Nephron (organoid): Measurements from ENCODE around the gene GPC3.

ENCODE experiments used
- H3K27ac Mint-ChIP-seq, 3 experiments: 2 replicates each; pipeline ENCODE4 v1.8.0; 2020; ENCODE audit warnings: mixed read lengths in 3 of 3, mild to moderate bottlenecking in 2 of 3, moderate library complexity in 1 of 3
- H3K27me3 Mint-ChIP-seq: 2 replicates; pipeline ENCODE4 v1.8.0; 2021; ENCODE audit warnings: low read depth, mild to moderate bottlenecking, moderate library complexity, mixed read lengths
- H3K36me3 Mint-ChIP-seq: 2 replicates; pipeline ENCODE4 v1.8.0; 2020; ENCODE audit warnings: low read depth, mixed read lengths
- H3K4me1 Mint-ChIP-seq: 2 replicates; pipeline ENCODE4 v1.8.0; 2020; ENCODE audit warnings: mixed read lengths
- H3K4me3 Mint-ChIP-seq, 3 experiments: 2 replicates each; pipeline ENCODE4 v1.8.0; 2020; ENCODE audit warnings: mild to moderate bottlenecking in 3 of 3, mixed read lengths in 3 of 3, moderate library complexity in 2 of 3
- H3K9me3 Mint-ChIP-seq: 2 replicates; pipeline ENCODE4 v1.8.0; 2020; ENCODE audit warnings: mixed read lengths
- CTCF ChIP-seq, 3 experiments: fragments of 200-600 bp; sonication (generic); IDR thresholded peaks; one replicate each; pipeline ENCODE4 v1.5.0; 2021; ENCODE audit warnings: antibody characterized with exemption in 3 of 3; ENCODE audit not compliant: unreplicated experiment in 3 of 3

GPC3 gene

GRCh38 chrX:133677123-133678063 lies 308.0 kb downstream of the GPC3 start:
- no peak overlapping the region for H3K4me3 Mint-ChIP-seq
- peaks cover 21% of the 10 kb centered on the region for H3K4me1 Mint-ChIP-seq
- peaks cover 16% of the 10 kb centered on the region for H3K36me3 Mint-ChIP-seq
- TF ChIP-seq CTCF (IDR thresholded peaks at IDR 0.05; ENCODE audit: unreplicated experiment in 3 of 3) = no peak
- H3K27ac Mint-ChIP-seq = peak overlapping the region; percentile 90 to 94 (median 90)
- H3K27me3 Mint-ChIP-seq = peaks cover 3% of the 10 kb centered on the region
- no peaks in the 10 kb centered on the region for H3K9me3 Mint-ChIP-seq

DNA sequence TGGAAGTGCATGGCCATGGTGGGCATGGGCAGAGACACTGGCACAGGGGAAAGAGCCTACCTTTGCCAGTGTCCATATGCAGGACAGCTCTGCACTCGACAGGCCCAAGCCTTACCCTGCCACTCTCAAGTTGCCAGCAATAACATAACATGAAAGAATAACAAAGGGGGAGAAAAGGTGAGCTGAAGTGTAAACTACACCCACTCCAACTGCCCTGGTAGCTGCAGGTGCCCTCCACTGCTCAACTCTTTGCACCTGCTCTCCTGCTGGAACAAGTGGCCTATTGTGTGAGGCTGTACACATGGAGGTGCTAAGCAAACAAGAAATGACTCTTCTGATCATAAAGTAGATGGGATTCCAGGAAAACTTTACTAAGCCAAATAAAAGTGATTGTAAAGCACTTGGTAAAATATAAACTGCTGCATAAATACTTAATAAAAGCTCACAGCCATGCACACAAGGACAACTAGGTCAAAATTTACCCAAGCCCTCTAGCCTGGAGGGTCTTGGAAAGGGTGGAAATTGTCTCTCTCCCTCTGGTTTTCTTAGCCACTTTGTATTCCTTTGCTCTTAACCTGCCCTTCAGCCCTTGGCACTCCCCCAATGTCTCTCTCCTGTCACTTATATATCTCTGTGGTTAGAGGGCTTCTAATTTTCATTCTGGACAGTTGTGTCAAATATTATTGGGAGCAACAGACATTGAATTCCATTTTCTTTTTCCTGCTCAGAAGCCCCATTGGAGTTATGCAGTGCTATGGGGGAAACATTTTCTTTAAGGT lies 308.9 kb downstream of the GPC3 start:
- TF ChIP-seq CTCF (IDR thresholded peaks at IDR 0.05; ENCODE audit: unreplicated experiment in 3 of 3) = no peak
- H3K4me3 Mint-ChIP-seq = no peak overlapping the region
- H3K4me1 Mint-ChIP-seq = peaks cover 26% of the 10 kb centered on the region

DNA sequence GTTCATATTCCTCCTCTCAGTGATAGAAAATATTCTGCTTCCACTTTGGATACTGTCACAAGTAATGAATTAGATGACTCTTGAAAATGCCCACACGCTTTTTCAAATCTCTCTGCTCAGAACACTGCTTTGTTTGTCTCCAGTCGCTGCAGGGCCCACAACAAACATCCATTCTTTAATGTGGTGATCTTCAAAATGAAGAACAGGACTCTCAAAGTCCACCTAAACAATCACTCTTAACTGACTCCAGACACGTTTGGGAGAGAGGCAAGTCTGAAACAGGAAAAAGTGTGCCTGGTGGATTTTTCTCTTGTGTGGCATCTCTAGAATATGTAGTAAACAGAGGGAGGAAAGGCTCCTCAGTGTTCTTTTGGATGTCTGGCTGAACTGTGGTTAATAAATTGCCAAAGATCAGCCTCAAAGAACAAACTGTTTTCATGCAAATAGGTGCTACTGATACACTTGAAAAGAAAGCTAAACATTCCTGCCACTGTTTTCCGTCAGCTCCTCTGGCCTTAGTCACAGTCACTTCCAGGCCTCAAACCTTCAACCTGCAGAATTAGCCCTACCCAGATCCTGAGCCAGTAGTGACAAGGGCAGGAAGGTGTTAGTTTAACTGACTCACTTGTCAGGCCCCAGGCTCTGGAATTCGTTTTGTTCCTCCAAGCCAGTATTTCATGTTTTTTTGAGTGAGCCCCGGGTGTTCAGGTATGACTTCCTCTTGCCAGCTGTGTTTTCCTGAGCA lies 310.5 kb downstream of the GPC3 start:
- Mint-ChIP-seq H3K9me3 (no peaks in the 10 kb centered on the region), H3K4me3 (no peak overlapping the region), H3K27me3 (peaks cover 3% of the 10 kb centered on the region), H3K4me1 (peaks cover 40% of the 10 kb centered on the region), H3K27ac (peak overlapping the region; percentile 90 to 94 (median 90)), H3K36me3 (peaks cover 10% of the 10 kb centered on the region)
- no peak for TF ChIP-seq CTCF (IDR thresholded peaks at IDR 0.05; ENCODE audit: unreplicated experiment in 3 of 3)

More for the DNA sequence above, 308.9 kb downstream of the GPC3 start:
- Mint-ChIP-seq H3K27ac (peak overlapping the region; percentile 90 to 94 (median 90)), H3K27me3 (peaks cover 3% of the 10 kb centered on the region), H3K9me3 (no peaks in the 10 kb centered on the region), H3K36me3 (peaks cover 17% of the 10 kb centered on the region)

- H3K27ac Mint-ChIP-seq = peak overlapping the region; percentile 42 to 66 (median 56)
- peak; percentile 90 to 95 (median 90) for TF ChIP-seq CTCF (IDR thresholded peaks at IDR 0.05; ENCODE audit: unreplicated experiment in 3 of 3)
- peaks cover under 1% of the 10 kb centered on the region for H3K27me3 Mint-ChIP-seq
- H3K4me3 Mint-ChIP-seq = no peak overlapping the region
- peaks cover 58% of the 10 kb centered on the region for H3K4me1 Mint-ChIP-seq
- H3K36me3 Mint-ChIP-seq = peaks cover 9% of the 10 kb centered on the region
- no peaks in the 10 kb centered on the region for H3K9me3 Mint-ChIP-seq
Measured at GRCh38 chrX:133670383-133670782, 315.0 kb downstream of the GPC3 start.

DNA sequence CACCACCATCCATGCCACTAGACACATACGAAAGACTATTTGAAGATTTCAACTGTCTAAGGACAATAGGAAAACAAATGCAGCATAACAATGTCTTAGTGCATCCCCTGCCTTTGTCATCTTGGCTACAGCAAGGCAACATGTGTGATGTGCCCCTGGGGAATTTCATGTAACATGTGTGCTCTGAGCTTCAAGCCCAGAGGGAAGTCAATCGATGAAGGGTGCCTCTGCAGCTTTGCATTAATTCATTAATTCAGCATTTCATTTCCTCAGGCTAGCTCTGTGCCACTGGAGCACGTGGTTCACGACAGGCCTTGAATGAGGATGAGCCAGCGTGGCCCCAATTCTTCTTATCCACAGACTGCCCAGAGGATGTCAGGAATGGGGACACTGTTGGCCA lies 316.2 kb downstream of the GPC3 start:
- Mint-ChIP-seq H3K4me3 (no peak overlapping the region), H3K9me3 (no peaks in the 10 kb centered on the region), H3K27ac (peak overlapping the region; percentile 29 to 66 (median 56)), H3K36me3 (peaks cover 9% of the 10 kb centered on the region), H3K27me3 (no peaks in the 10 kb centered on the region), H3K4me1 (peaks cover 52% of the 10 kb centered on the region)
- no peak for TF ChIP-seq CTCF (IDR thresholded peaks at IDR 0.05; ENCODE audit: unreplicated experiment in 3 of 3)
